NCI-H2081 (cell line): ENCODE results near the gene CDC42EP2.

Experiments
- DNase-seq, 2 experiments: peaks; one replicate each; lab custom pipeline; 2025; lab: John Stamatoyannopoulos, UW

Gene CDC42EP2, protein sequence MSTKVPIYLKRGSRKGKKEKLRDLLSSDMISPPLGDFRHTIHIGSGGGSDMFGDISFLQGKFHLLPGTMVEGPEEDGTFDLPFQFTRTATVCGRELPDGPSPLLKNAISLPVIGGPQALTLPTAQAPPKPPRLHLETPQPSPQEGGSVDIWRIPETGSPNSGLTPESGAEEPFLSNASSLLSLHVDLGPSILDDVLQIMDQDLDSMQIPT

DNA sequence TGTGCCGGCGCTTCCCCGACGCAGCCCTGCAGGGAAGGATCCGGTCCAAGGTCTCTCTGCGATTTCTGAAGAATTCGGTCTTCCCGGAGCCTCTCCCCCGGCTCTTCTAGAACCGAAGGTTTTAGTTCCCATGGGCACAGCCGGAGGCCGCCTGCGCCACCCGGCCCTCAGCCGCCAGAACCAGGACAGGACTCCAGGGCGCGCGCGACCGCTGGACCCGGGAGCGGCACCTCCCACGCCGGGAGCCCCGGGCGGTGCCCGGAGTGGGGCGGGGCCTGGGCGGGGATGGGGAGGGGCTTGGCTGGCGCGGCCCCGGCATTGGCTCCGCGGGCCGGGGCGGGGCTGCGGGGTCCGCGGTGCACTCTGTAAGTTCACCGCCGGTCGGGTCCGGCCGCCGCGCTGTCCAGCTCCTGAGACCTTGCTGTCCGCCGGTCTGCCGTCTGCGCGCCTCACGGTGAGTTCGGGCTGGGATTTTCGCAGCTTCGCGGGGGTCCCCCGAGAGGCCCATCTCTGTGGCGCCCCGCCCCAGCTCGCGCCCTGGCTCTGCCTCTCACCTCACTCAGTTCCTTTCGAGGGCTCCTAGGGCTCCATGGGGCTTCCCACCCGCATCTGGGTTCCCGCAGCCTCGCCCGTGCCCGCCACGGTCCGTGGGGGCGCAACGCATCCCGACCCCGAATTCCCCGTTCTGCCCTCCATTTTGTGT, at the start of gene CDC42EP2:
Gene CDC42EP2, plus strand, starts transcription at position 366 of the 703 bp plus-strand sequence. CDS start 6,033 bp downstream, outside the sequence.
- peak; percentile 52 to 60 for DNase-seq

DNA sequence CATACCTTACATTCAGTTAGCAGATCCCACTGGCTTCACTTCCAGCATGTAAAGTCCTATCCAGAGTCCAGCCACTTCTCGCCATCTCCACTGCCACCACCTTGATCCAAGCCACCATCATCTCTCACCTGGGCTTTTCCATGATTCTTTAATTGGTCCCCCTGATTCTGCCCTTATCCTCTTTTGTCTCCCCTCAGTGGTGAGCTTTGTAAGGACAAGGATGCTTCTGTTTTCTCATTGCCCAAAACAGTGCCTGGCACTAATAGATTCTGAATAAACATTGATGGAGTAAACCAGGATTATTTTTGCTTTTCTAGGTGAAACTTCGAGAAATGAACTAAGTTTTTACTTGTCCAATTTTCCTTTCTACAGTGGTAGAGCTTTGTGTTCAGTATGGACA, 48.5 kb upstream of the CDC42EP2 start:
- DNase-seq, result no peak

DNA sequence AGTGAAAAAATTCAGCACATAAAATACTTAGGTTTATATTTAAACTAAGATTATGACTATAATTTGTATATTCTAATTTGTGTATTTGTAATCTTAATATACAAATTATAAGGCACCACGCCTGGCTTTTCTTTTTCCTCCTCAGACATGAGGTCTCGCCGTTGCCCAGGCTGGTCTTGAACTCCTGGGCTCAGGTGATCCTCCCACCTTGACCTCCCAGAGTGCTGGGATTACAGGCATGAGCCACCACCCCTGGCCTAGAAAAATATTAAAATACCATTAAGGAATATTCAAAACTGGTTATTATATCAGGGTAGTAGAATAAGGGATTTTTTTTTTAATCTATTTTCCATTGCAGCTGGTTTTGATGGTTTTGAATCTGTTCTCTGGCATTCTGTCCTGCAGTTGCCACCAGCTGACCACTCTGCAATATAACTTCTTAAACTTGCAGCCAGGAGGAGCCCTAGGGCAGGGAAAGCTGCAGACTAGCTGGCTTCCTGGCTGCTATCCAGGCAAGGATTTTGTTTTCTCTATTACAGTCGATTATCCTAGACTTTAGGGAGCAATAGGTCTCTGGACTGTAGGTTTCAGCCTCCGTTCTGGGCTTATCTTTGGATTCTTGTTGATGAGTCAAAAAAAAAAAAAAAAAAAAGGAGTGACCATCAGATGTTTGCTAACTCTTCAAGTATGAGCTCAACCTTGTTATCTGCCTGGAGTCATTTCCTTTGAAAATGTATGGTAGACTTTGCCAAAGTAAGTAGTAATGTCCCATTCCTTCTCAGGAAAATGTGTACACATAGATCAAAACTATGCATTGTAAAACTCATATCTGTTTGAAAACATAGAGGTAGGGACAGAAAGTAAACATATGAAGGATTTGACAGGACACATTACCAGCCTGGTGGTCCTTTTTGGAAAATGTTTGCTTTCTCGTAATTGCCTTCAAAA, 39.7 kb upstream of the CDC42EP2 start:
- DNase-seq, result peak; percentile 22 to 56

DNA sequence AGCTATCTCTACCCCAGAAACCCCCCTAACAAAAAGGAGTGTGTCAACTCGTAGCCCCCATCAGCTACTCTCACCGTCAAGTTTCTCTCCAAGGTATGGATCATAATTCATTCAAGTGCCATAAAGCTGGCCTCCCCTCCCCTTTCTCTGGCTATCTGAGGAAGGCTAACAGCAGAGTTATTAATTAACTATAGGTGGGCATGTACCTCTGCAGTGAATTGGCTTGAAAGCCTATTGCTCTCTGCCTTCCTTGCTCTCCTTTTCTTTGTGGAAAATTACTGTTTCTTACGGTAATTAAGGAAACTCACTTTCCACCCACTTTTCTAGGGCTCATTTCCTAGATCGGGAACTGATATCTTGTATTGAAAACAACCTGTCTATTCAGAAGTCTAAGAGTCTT, 38.8 kb upstream of the CDC42EP2 start:
- no peak for DNase-seq

DNA sequence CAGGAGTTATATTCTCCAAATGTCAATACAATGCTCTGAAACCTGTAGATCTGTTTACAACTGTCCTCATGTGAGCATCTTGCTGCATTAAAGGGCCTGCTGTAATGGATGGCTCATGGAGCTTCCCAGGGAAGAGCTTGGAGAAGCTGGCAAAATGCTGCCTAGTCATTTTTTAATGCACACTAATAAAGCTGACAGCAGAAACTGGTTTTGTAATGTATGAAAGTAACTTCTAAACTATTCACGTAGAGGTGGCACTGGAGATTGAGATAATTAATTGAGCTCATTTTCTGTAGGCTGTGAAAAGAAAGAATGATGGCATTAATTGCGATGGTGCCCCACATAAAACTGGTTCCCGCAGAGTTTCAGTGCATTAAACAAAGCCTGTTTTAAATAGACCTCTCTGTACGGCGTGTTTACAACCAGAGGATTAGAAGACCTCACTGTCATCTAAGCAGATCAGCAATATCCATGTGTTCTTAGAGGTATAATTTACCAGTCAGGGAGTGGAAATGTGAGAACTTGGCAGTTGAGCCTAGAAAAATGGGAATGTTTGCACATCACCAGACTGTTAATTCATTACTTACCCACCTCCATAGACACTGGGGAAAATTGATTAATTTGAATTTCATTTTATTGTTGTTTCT, 36.9 kb upstream of the CDC42EP2 start:
- peak; percentile 21 to 74 for DNase-seq

DNA sequence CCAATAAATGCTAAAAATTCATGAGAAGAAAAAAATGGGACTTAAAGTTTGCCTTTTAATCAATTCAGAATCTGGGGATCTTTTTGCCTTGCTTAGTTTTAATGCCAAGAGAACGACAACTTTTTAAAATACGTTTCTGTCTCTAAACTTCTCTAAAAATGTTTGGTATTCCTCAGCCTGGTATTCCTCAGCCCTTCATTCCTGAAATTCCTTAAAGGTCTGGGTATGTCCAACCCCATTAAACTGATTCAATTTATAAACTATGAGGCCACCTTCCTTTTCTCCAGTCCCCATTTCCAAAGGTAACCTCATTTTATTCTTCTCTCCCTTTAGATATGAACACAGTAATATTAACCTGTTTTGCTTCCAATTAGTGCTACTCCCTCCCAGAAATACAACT, 36.3 kb upstream of the CDC42EP2 start:
- no peak for DNase-seq

DNA sequence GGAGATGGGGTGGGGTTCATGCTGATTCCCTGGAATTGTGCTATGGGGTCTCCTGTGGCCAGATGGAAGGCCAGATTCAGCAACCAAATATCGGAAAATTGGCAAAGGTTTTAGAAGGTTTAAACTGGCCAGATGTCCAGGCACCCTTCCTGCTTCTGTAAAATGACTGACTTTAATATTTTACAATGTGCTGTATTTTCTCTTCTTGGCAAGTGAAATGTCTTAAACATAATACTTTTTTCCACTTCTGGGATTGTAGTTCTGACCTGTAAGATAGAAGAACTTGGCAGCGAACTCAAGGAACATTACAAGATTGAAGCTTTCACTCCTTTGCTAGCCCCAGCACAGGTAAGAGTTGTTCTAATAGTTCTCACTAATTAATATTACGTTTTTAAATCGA, 35.4 kb upstream of the CDC42EP2 start:
- no peak for DNase-seq

DNA sequence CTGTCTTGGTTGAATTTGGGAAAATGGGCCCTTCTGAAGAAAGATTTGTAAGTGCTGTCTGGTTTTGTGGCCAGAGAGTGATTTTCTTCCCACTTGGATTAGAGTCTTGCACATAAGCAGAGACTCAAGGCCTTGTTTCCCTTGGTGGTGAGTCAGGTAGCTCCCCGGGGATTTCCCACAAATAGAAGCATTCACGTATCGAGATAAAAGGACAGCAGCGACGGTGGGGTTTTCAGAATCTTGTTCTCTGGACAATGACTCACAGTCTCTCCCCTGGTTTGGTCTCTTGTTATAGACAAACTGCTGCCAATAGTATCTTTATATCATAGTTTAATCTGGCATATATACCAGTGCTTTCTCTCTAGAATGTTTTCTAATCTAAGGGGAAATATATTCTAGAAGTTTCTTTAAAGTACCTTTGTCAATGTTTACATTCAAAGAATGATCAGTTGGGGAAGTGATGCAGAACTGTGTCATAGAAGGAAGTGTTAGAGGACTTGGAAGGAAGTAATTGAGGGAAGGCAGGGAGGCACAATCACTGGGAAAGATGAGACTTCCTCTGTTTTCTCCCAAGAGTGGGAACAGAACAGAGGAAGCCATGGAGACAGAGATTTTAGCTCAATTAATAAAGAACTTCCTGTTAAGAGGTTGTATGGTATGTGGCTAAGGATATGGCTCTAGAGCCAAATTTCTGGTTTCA, 34.8 kb upstream of the CDC42EP2 start:
- DNase-seq, result no peak

DNA sequence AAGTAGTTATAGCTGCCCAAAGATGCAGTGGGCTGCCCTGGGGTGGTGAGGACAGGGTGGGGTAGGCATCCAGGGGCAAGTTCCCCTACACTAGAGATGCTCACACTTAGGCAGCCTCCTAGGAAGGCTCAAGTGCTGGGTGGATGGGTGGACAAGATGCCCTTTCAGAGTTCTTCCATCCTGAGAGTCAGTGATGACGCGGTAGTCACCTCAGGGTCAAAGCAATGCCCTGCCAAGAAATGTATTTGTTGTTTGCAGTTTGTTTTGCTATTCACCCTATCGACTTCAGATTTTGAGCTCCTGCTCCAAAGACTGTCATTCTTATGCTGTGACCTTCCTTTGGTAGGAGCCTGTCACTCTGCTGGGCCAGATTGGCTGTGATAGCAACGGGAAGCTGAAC, 34.0 kb upstream of the CDC42EP2 start:
- DNase-seq, result no peak

DNA sequence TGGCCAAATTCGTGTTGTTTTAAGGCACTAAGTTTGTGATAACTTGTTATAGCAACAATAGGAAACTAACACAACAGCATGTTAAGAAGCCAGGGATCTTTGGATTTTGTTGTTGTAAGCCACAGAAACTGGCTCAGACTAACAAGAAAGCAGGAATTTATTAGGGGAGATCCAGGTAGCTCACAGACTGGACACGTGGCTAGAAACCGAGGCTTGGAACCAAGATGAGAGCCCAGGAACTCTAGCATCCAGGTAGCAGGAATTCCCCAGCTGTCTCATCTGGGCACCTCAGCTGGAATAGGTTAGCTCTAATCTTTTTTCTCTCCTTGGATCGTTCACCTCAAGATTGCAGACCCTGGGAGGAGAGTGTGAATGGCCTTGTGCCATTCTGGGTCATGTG, 28.0 kb upstream of the CDC42EP2 start:
- DNase-seq, result no peak

DNA sequence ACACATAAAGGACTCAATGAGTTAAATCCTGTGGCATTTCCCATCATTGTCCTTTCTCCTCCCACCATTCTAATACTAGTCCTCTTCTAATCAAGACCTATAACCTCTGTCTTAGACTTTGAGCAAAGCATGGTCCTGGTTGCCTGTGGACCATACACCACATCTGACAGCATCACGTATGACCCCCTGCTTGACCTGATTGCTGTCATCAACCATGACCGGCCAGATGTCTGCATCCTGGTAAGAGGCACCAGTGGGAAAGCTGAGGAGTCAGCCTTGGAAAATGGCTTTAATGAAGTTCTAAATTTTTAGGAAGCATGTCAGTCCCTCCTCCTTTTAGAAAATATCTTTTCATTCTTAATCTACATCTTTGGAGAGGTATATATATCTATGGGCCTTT, 27.1 kb upstream of the CDC42EP2 start:
- no peak for DNase-seq

DNA sequence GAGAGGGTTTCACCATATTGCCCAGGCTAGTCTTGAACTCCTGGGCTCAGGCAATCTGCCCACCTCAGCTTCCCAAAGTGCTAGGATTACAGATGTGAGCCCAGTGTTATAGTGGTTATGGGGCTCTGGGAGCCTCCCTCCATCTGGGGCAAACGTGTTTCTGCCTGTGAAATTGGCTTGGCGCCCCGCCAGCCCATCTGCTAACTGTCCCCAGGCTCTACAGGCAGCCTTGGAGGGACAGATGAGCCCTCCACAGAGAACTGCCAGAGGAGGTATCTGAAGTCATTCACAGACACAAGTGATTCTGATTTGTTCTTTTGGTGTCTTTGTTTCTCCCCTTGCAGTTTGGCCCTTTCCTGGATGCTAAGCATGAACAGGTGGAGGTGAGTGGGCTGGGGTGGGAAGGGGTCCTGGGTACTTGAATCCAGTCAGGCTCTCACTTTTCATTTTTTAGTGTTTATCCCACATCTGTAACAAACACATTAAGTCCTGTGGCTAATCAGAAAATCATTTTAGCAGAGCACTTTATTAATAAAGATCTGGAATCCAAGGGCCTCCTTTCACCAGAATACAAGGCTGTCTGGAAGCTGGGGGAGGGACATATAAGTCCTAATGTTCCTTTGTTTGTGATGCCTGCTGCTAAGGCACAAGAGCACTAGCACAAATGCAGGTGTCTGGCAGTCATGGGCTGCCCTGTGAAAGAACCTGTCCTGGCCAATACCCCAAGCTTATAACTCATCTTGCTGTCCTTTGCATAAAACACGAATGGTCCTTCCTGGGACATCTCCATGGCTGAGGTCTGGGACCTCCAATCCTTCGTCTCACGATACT, 25.7 kb upstream of the CDC42EP2 start:
- DNase-seq, result peak; percentile 48 to 53

DNA sequence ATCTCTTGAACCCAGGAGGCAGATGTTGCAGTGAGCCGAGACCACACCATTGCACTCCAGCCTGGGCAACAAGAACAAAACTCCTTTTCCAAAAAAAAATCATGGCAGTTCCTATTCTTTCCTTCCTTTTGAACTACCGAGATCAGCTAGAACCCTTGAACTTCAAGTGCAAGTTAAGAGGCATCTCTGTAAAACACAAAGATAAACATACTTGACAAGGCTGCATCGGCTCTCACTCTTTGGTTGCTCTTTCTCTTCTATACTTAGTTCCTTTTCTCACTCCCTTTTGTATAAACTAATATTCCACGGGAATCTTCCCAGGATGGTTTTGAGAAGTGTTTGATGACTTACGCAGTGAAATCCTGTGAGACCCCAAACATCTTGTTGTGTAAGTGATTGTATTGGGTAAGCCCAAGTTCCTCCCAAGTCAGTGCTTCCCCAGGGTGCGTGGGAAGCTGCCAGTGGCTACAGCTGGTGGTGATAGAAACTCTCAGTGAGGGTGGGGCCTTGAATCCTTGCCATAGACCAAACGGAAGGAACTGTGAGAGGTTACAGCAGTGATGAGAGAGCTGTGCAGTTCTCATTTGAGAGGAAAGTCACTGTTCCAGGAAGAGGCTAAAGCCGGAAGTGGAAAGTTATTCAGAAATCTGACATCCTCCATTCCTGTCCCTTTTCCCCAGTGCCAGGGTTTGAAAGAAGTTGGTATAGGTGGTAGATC, 24.1 kb upstream of the CDC42EP2 start:
- DNase-seq, result no peak

DNA sequence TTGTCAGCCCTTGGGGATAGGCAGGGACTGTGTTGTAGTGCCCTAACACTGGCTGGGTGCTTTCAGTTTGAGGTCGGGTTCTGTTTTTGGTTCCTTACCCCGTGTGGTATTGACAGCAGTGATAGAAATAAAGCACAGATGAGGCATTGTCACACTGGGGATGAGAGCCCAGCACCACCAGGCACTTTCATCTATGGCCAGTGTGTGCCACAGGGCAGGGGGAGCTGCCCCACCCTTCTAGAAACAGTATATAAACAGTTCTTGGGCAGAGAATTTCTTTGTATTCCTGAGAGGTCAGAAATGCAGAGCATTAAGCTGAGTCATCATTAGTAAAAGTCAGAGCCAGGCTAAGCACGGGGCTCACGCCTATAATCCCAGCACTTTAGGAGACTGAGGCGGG, 23.1 kb upstream of the CDC42EP2 start:
- no peak for DNase-seq

DNA sequence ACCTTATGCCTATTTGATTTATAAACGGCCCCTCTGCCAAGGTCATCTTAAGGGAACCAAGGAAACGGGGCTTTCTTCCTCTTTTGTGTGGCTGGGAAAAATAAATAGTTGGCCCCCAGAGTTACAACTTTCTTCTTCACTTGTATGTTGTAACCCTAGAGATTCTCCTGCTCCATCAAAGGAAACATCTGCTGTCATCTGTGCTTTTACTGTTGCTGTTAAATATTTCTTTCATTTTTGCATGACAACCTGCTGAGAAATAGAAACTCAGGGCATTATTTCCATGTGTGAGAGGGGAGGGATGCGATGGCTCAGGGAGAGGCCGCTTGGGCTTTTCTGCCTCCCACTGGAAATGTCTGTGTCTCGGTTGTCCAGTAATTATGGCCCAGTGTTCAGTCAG, 21.8 kb upstream of the CDC42EP2 start:
- DNase-seq, result no peak

DNA sequence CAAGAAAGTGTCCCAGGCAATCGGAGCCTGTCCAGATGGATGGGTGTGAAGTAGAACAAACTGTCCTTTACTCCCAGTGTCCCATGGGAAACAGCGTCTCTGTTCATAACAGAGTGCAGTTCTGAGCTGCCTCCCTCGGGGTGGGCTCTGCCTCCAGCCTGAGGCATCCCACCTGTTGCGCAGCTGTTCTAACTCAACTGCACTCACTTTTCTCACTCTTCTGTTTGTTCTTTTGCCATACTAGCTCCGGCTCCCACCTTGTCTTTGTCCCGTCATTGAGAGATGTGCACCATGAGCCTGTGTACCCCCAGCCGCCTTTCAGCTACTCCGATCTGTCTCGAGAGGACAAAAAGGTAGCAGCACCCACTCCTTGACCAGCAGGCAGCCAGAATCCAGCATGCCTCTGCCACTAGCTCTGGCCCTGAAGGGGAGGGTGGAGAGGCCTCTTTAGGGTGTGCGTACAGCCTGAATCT, 20.7 kb upstream of the CDC42EP2 start:
- DNase-seq, result no peak

DNA sequence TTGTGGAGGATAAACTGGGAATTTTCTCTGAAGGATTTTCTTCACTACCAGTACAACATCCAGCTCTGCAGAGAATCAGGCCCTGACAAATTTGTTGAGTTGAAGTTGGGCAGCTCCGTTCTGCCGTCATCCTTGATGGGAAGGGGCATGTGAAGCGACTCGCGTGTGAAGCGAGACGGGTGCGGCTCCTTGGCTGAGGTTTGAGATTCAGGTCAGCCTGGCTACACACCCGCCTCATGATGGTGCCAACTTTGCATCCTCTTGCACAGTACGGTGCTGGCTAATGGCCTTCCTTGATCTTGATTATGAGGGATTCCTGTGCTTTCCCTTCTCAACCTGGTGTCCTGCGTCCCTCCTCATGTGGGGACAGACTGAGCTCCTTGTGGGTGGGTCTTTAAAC, 19.7 kb upstream of the CDC42EP2 start:
- DNase-seq, result no peak

DNA sequence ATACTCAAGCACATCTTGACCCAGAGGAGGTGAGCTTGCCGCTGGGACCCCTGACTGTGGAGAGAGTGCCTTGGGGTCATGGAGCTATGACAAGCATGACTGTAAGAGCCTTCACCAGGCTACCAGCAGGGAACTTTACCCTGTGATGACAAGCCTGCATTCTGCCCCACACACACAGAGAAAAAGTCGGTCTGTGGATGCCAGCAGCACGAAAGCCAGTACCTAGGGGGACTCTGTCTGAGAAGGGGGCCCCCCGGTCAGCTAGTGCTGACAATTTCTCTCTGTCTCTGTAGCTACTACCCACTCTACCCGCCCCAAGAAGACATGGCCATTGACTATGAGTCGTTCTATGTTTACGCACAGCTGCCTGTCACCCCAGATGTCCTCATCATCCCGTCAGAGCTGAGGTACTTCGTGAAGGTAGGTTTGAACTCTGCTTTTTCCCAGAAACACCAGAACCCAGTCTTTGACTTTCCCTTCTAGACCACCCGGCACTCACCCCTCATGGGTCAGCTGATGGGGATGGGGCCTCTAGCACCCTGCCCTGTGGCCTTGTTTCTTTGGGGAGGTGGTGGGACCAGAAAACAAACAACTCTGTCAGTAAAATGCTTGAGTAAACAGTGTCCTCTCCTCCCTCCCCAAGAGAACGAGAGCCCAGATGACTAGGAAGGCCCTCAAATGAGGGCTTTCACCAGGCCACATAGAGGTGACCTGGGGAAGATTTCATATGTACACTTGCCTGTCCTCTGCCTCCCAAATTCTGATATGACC, 18.9 kb upstream of the CDC42EP2 start:
- DNase-seq, result no peak

DNA sequence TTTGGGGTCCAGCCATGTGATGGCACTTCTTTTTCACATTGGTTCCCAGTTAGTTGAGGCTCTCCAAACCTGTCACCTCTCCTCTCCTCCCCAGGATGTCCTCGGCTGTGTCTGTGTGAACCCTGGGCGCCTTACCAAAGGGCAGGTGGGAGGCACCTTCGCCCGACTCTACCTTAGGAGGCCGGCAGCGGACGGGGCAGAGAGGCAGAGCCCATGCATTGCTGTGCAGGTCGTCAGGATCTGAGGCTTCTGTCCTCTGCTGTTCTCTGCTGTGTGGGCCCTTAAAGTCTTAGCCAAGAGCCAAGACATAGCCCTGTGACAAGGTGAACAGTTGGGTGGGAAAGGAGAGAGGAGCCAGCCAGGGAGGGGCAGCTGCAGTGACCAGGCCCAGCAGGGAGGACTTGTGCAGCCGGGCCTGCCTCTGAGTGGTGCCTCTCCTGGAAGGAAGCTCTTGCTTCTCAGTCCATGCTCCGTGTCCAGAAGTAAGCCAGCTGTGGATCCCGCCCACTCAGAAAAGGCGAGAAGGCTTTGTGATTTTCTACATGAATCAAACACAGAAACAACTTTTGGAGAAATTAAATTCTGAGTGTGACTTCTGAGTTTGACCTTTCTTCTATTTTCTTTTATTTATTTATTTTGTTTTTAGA, 17.5 kb upstream of the CDC42EP2 start:
- no peak for DNase-seq
